ENCODE data around the gene VPS4A.
"Not testable (repeated sequence)": the region's sequence is repeated elsewhere in the genome, so short reads cannot be mapped to it uniquely, and the experiment has no call there.

Gene VPS4A

DNA sequence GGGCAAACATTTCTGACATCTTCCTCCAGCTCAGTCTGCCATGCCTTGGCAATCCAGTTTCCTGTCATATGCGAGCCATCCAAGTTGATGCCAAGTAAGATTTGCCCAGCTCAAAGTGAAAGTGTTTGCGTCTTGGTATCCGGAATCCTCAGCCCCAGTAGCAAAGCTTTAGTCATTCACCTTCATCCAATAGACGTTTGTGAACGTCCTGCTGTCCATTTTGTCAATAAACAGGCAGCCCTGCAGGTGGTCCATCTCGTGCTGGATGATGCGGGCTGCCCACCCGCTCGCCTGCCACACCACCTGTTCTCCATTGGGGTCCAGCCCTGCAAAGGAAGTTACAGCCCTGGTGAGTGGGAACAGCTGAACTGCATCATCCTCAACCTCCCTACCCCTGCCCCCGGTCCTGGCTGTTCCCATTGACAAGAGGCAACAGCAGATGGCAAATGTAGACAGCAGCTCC, 17.7 kb downstream of the VPS4A start:
- no peak for DNase-seq

- DNase-seq: no peak
Observed at GRCh38 chr16:69329369-69330285, 18.5 kb downstream of the VPS4A start.

DNA sequence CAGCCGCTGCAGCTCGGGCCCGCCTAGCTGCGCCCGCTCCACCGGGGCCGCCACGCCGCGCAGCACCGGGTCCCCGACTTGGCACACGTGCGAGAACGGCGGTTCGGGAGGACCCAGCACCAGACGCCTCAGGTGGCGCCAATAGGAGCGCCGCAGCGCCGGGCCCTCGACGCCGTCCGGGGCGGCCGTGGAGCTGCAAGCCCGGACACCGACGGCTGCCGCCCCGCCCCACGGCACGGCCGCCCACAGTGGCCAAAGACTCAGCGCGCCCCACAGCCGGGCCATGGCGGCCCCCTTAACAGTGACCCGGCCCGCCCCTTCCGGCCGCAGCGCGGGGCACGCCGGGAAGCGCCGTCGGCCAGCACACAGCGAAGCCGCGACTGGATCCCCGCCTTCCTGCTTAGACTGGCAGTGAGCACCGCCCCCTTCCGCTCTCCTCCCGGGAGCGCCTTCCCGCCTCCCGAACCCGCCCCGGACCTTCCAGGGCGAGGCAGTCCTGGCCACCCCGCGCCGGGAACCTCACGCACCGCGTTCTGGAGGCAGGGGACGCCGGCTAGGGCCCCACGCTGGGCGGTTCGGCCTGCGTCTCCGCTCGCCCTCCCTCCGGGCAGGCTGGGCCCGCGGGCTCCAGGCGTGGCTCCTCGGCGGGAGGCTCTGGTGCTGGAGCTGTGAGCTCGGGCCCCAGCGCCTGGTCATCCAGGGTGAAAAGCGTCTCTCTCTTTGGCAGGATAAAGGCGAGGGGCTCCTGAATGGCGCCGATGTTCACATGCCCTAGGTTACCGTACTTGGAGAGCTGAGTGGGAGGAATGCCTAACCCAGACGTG, 19.3 kb downstream of the VPS4A start, which contains the start of gene PDF:
PDF (minus strand) TSS at position 303 of the 824 bp plus-strand sequence; CDS start at position 285, 18 bp downstream.
- DNase-seq: peak; percentile 96

- no peak for DNase-seq
Observed at GRCh38 chr16:69334696-69335095, 23.5 kb downstream of the VPS4A start.

- no peak for DNase-seq
Observed at GRCh38 chr16:69338557-69339288, 27.6 kb downstream of the VPS4A start.

GRCh38 chr16:69339289-69340094, 28.3 kb downstream of the VPS4A start, which contains the start of the genes COG8 and NIP7:
TSS of gene COG8 (minus strand) at chr16:69339564. CDS start at chr16:69339552, 12 bp downstream.
TSS of gene NIP7 (plus strand) at chr16:69339772. CDS start at chr16:69339830, 58 bp downstream.
- peak; percentile 97 for DNase-seq

DNA sequence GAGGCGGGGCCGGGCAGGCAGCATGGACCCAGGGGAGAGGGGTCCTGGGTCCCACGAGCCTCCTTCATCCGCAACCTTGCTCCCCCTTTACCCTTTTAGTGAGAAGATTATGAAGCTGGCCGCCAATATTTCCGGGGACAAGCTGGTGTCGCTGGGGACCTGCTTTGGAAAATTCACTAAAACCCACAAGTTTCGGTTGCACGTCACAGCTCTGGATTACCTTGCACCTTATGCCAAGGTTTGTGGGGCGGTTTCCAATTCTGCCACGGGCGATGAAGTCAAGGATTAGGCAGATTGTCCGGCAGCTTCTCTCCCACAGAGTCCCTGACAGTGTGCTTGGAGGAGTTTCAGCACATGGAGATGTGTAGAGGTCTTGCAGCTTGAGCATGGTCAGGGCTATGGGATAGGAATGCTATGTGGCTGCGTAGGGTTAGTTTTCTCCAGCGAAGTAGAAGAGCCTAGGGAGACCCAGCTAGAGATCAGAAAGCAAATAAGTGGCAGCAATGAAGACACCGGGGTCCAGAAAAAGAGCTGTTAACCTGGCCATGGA, 29.0 kb downstream of the VPS4A start:
- no peak for DNase-seq

GRCh38 chr16:69344171-69344570, 33.0 kb downstream of the VPS4A start:
- DNase-seq: peak; percentile 29

DNA sequence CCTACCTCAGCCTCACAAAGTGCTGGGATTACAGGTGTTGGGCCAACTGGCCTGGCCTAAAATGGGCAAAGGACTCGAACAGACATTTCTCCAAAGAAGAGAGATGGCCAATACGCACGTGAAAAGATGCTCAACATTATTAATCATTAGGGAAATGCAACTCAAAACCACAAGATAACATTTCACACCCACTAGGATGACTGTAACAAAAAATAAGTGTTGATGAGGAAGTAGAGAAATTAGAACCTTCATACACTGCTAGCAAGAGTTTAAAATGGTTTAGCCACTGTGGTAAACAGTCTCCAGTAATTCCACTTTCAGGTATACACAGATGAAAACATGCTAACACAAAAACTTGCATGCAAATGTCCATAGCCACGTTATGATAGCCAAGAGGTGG, 34.8 kb downstream of the VPS4A start:
- no peak for DNase-seq

- DNase-seq: no peak
Observed at GRCh38 chr16:69346683-69347082, 35.5 kb downstream of the VPS4A start.

DNA sequence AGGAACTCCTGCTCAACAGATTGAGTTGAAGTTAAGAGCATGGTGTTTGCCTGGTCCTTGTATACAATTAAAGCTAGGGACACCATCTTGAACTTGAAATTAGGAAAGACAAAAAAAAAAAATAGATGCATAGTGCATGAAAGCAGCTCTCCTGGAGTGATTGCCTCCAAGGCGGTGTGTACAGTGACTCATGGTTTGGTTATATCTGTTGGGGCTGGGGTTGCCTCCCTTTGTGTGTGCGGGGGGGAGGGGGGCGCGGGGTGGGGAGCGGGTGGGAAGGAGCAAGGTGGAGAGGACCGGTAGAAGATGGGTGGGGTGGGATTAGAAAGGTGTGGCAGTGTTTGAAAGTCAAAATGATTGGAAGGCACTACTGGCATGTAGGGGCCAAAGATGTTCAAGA, 37.1 kb downstream of the VPS4A start:
- DNase-seq: no peak

GRCh38 chr16:69349536-69349935, 38.4 kb downstream of the VPS4A start:
- DNase-seq: no peak

DNA sequence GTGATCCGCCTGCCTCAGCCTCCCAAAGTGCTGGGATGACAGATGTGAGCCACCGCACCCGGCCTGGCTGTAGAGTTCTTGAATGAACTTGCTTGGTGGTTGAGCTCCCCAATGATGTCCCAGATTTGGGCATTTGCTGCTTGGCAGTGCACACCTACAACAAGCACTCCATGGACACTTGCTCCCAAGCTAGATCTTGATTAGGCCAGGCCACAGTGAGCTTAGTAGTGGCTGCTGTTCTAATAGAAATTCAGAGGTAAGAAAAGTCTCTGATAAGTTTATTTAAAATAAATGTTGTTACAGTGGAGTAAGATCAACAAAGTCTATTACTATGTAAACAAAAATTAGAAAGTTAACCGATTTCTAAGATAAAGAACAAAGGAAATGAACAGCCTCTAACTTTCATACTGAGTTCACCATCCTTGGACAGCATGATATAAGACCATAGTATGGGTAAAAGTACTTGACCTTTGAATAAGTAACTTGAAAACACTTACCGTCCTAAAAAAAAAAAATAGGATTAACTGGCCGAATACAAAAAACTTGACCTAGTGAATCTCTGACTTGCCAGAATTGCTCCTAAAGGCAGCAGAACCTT, 39.5 kb downstream of the VPS4A start:
- DNase-seq: no peak

DNA sequence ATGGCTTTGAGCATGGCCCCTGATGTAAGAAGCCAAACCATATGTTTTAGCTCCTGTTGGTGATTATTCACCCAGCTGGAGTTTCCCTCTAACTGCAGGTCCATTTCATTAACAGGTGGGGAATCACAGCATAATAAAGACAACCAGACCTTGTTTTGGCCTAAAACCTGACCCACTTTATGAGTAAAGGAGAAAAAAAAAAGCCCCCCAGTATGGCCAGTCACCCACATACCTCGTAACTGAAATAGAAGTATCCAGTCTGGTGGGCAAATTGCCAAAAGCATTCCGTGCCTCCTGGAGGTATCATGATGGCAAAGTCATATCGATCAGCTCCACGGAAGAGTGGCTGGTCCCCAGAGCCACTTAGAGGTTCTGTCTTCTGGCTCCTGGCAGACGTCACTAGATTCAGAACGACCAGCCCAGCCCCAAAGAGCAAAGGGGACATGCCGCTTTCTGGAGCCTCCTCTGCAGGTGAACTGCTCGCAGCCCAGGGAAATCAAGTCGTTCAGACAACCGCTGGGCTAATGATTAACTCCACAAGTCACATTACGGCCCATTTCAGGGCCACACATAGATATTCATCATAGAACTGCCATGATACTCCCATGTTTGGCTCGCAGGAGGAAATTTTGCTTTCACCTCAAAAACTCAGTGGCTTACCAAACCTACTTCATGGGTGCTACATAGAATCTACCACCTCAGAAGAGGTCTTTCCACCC, 40.3 kb downstream of the VPS4A start, which contains the start of gene TMED6:
TMED6 (minus strand) TSS at position 478 of the 719 bp plus-strand sequence; CDS start at position 445, 33 bp downstream.
- no peak for DNase-seq

DNA sequence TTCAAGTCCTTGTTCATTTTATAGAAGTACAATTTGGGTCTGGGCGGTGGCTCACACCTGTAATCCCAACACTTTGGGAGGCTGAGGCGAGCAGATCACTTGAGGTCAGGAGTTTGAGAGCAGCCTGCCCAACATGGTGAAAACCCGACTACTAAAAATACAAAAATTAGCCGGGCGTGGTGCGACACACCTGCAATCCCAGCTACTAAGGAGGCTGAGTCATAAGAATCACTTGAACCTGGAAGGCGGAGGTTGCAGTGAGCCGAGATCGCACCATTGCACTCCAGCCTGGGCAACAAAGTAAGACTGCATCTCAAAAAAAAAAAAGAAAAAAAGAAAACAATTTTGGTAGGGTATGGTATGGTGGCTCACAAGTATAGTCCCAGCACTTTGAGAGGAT, 48.9 kb downstream of the VPS4A start:
- DNase-seq: not testable (repeated sequence)

DNA sequence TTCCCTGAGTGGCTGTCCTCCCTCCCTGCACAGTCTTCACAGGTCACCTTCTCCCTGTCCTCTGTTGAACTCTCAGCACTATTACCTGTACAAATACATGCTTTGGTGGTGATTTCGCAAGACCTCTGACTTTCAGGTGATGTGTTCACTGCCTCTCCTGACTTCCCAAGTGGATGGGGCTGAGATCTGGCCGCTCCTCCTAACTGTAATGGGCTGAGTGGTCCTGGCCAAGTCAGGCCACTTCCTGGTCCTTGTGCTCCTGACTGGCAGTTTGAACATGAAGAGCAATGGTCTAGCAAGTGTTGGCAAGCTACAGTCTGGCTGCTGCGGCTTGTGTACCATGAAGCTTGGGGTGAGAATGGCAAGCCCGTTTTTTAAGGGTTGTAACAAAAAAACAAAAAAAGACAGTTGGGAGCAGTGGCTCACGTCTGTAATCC, 52.1 kb downstream of the VPS4A start:
- DNase-seq: no peak

- no peak for DNase-seq
Observed at GRCh38 chr16:69364088-69364487, 52.9 kb downstream of the VPS4A start.

DNA sequence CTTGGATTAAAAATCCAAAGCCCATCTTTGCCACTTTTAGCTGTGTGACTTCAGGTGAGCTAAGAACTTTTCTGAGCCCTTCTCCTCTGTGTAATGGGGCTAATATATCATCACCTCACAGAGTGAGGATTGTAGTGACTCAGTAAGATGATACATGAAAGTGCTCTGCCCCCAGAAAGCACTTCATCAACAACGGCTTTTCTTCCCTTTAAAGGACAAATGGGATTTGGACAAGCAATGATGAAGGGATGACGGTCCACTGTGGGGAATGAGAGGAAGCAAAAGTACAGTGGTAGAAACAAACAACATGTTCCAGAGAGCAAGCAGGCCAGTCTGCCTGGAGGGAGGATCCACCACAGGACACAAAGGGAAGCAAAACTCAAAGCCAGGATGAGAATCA, 54.8 kb downstream of the VPS4A start:
- DNase-seq: no peak

DNA sequence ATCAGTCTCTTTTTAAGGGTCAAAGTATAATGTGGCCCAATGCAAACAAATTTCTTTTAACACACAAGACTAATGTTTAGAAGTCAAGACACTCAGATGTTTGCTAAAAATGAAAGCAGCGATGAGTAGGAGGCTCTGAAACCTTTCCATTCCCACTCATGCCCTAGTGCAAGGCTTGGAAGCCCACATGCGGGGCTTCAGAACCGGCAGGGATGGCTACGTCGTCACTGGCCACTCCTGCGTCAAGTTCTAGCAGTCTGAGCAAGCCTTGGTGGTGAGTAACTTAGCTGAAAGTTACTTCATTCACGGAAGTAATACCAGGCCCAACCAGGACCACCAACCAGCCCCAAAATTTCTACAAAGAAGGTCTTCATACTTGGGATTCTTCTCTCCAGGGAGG, 55.3 kb downstream of the VPS4A start:
- no peak for DNase-seq

GRCh38 chr16:69367980-69368379, 56.8 kb downstream of the VPS4A start:
- DNase-seq: no peak

All from midbrain (tissue), 1 donor.